B cell (primary cell): ENCODE data around the gene HIVEP1.

Source experiments
- CTCF ChIP-seq: fragments of 200-600 bp; IDR thresholded peaks from one replicate; pipeline ENCODE4 v1.8.0; 2022; ENCODE audit warnings: antibody characterized with exemption, mild to moderate bottlenecking
- EZH2 ChIP-seq: IDR thresholded peaks from 2 replicates; pipeline ENCODE4 v1.6.1; 2012; ENCODE audit warnings: borderline replicate concordance, low read depth, mild to moderate bottlenecking, moderate library complexity, low read length; ENCODE audit not compliant: insufficient read depth, poor library complexity, severe bottlenecking

- TF ChIP-seq CTCF (no peak), EZH2 (no peak)
Observed at GRCh38 chr6:11983306-11983705, 28.8 kb upstream of the HIVEP1 start.
